HepG2 (cell line): ENCODE measurements around the gene QSOX2.

Source experiments
- ELF4 ChIP-seq: sonication (generic); formaldehyde crosslinking; IDR thresholded peaks from 2 replicates; pipeline ENCODE4 v1.5.0; 2020; ENCODE audit warnings: missing genetic modification reagents, mild to moderate bottlenecking, moderate library complexity, borderline replicate concordance
- EP300 ChIP-seq, 3 experiments: sonication (generic) in 1 of 3; formaldehyde crosslinking in 1 of 3; IDR thresholded peaks; 2 replicates each; pipeline versions ENCODE4 v1.5.1 to v1.6.1; 2011 to 2020; ENCODE audit warnings: low read depth in 2 of 3, low read length in 2 of 3, borderline replicate concordance in 1 of 3, improper control_type of control experiment in 1 of 3, mild to moderate bottlenecking in 1 of 3, missing genetic modification reagents in 1 of 3, moderate library complexity in 1 of 3
- FOXA1 ChIP-seq, 2 experiments: fragments of 450-650 bp in 1 of 2; sonication (generic) in 1 of 2; formaldehyde crosslinking in 1 of 2; IDR thresholded peaks; 2 replicates each; pipeline versions ENCODE4 v1.4.0 to v1.6.1; 2016 to 2020; ENCODE audit warnings: missing genetic modification reagents in 1 of 2
- KDM3A ChIP-seq: IDR thresholded peaks from 2 replicates; pipeline ENCODE4 v1.6.1; 2018; ENCODE audit warnings: low read depth, missing compliant biosample characterization
- MAFG ChIP-seq: sonication (generic); formaldehyde crosslinking; IDR thresholded peaks from 2 replicates; pipeline ENCODE4 v1.5.1; 2020; ENCODE audit warnings: mild to moderate bottlenecking, missing genetic modification reagents
- MXI1 ChIP-seq: IDR thresholded peaks from 3 replicates; pipeline ENCODE4 v1.6.1; 2012; ENCODE audit warnings: low read depth, low read length, inconsistent platforms, borderline replicate concordance
- SIN3A ChIP-seq: IDR thresholded peaks from 2 replicates; pipeline ENCODE4 v1.6.1; 2011; ENCODE audit warnings: low read depth, mild to moderate bottlenecking, control low read depth, low read length, borderline replicate concordance
- TF ChIP-seq, protein P1 (sequence below): sonication (generic); formaldehyde crosslinking; IDR thresholded peaks from 2 replicates; pipeline ENCODE4 v1.4.0; 2020; ENCODE audit warnings: missing genetic modification reagents
- TF ChIP-seq, protein P2 (sequence below): sonication (generic); formaldehyde crosslinking; IDR thresholded peaks from 2 replicates; pipeline ENCODE4 v1.8.1; 2023; ENCODE audit warnings: missing genetic modification reagents, inconsistent platforms, borderline replicate concordance

DNA sequence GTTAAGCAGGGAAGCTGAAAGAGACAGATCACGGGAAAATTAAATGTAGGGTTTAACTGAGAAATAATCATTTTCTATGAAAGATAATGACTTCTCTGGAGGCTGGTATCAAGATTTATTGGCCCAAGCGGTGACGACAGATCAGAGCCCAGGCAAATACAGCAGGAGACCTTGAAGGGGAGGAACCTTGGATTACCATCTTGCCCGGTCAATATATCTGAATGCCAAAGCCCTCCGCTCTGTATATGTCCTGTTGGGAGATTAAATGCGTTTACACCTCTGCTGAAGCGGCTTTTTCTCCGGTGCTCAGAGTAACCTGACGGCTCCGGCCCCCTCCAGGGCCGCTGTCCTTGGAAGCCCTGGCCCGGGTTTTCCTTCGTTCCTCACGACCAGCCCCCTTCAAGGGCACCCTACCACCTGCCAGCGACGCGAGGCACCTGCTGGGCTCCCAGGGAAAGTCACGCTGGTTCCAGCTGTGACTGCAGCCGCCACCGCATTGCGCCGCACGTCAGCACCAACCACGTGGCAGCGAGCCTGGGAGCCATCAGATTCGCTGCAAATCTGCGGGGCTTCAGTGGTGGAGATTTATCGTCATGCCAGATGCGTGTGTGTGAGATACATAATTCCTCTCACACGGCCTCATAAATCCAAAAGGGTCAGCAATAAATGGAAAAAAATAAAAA, 4.4 kb upstream of the QSOX2 start:
- TF ChIP-seq MAFG (CRISPR knock-in tag) (no peak), MXI1 (no peak), SIN3A (no peak), FOXA1 (IDR thresholded peaks at IDR 0.05) (no peak), FOXA1 (CRISPR knock-in tag; IDR thresholded peaks at IDR 0.05) (no peak), KDM3A (CRISPR knock-in tag) (no peak), EP300 (IDR thresholded peaks at IDR 0.05; ENCODE audit: low read depth in 2 of 2, low read length in 2 of 2) (no peak), EP300 (CRISPR knock-in tag; IDR thresholded peaks at IDR 0.05; ENCODE audit: borderline replicate concordance) (no peak), ELF4 (CRISPR knock-in tag) (no peak)
- TF ChIP-seq, protein P1, sequence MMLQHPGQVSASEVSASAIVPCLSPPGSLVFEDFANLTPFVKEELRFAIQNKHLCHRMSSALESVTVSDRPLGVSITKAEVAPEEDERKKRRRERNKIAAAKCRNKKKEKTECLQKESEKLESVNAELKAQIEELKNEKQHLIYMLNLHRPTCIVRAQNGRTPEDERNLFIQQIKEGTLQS (CRISPR knock-in tag) = no peak
- TF ChIP-seq, protein P2, sequence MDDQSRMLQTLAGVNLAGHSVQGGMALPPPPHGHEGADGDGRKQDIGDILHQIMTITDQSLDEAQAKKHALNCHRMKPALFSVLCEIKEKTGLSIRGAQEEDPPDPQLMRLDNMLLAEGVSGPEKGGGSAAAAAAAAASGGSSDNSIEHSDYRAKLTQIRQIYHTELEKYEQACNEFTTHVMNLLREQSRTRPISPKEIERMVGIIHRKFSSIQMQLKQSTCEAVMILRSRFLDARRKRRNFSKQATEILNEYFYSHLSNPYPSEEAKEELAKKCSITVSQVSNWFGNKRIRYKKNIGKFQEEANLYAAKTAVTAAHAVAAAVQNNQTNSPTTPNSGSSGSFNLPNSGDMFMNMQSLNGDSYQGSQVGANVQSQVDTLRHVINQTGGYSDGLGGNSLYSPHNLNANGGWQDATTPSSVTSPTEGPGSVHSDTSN (CRISPR knock-in tag) = no peak
